Stimulated activated CD8-positive, alpha-beta memory T cell treated with anti-CD3 and anti-CD28 coated beads, Interleukin-7, amount 100 ng/mL, for 48 hours (primary cell): Measurements from ENCODE around the gene PRICKLE2.

ENCODE experiments used
- DNase-seq, 2 donors: peaks; one replicate each; pipeline ENCODE4 v3.0.0-alpha.2; 2020; ENCODE audit warnings: low read depth in 1 of 2; ENCODE audit errors: extremely low read depth in 1 of 2

Gene PRICKLE2

DNA sequence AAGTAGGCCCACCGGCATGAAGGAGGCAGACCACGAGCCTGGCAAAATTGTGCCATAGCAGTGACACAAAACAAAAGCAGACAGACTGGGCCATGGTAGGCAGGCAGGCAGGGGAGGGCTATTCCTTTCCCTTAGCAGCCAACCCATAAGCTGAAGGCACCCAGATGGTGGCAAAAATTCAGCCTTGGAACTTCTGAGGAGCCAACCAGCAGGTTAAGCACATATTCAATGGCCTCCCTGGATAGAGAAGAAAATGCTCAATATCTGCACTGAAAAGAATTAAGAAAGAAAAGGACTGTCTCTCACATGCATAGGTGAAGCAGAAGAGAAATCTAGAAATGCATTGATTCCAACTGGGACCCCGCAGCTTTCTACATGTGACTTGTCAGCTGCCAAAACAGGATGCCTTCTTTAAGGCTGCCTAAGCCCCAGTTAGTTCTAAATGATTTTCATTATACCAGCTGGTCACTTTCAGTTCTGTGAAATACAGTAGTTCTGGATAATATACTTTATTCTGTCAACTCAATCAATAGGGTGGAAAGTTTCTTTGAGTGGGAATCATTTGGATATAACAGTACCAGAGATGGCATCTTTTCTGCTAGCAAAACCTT lies 2.7 kb downstream of the PRICKLE2 start:
- DNase-seq, result no peak

DNA sequence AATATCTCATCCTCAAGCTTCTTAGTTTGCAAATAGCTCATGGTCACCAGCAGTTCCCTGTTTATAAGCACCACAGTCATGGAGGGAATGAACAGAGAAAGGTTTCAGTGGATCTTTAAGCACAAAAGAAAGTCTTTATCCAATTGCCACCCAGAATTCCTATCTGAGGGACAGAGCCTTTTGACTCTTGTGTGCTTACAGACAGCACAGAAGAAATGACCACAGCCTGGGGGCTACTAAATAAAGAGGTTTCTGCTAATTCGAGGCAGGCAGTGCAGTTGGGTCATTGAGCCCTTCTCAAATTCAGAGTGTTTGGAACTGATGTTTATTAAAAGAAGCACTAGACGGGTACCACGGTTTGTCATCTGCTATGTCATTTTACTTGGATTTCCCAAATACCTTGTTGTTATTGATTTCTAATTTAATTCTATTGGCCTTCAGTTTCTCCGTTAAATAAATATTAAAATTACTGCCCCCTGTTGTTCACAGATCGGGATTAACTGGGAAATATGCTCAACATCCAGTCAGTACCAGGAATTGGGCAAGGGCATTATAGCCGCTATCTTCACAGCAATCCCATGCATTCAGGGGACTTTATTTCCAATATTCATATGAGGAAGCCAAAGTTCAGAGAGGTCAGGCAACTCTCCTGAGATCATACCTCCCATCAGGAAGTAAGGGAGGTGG lies 3.6 kb downstream of the PRICKLE2 start:
- no peak for DNase-seq

DNA sequence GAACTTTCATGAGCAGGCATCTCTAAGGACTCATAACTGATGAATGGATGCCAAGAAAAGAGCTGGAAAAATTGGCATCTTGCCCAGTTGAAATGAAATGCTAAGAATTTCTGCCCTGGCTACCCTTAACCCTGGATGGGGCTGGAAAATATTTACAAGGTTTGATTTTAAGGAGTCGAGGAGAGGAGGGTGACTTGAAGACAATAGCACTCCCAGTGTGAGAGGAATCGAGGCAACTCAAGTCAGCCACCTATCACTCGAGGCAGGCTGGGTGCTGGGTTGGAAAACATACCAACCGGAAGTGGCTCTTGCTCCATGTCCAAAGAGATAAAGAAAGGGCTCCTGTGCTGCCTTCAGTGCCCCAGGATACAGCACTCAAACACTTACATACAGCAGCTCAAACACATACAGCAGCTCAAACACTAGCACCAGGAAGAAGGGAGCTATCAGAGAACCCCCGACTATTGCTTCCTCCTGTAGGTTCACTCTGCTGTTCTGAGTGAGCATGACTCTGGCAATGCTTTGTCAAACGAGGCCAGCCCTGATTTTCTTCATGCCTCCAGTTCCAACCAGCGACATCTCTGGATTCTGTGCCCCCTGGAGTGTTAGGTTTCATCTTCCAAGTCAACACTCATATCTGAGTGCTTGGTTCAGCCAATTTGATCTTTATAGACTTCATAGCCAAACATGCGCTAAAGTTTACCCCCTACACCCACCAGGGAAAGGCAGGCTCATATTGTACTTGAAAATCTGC lies 4.9 kb downstream of the PRICKLE2 start:
- no peak for DNase-seq

DNA sequence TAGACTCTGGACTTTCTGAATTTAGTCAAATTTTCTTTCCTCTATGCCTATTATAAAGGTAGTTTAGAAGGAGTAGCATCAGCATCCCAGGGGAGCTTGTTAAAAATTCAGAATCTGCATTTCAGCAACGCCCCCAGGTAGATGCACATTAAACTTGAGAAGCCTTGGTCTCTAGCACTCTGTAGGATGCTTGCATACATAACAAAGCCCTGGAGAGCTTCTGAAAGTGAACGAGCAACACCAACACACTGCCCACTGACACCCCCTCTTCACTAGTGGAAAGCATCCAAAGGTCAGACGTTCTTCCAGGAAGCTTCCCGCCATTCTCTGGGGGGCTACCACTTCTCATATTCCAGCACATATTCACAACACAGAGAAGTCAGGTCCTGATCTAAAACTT lies 6.5 kb downstream of the PRICKLE2 start:
- no peak for DNase-seq

DNA sequence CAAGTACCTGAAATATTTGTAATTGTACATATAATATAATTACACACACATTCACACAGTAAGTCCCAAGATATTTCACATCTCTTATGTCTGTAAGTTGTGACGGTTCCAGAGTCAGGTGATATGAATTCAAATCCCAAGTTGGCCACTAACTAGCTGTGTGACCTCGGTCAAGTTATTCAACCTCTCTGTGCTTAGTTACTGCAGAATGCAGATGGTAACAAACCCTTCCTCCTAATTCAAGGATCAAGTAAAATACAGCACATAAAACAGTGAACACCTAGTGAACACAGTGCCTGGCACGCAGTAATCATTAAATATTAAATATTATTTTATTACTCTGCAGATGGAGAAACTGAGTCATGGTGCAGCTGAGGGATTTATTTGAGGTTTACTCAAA lies 6.9 kb downstream of the PRICKLE2 start:
- DNase-seq, result no peak

DNA sequence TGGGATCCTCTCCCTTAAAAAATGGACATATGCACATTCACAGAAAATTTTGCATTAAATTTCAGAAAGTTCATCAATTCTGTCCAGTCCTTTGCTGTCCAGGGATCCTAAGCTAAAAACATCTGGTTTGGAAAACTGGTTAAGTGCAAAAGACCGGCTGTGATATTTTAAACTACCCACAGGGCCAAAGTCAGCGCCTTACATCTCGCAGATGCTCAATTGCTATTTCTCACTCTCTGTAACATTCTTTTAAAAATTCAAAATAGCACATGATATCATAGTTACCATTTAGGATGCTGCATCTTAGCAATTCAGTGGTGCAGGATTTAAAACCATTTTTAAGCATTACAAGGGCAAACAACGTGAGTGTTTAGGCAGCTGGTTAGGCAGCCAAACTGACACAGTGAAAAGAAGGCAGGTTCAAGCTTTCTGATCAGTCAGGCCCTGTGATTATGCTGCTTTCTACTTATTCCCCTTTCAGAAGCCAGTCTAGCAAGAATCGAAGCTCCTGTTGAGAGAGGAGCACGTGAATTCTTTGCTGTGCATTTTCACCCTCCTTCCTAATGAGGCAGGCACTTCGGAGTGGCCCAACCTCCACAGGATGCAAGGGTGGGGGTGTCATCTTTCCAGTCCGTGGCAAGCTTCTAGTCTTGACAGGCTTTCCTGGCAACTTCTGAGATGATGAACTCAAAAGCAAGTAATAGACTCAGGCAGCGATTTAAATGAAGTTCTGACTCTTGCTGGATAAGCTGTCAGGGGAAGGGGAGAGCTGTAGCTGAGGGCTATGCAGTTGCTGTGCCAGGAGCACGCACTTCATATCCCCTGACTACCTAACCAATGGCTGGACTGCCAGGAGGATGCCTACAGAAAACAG lies 8.8 kb downstream of the PRICKLE2 start:
- DNase-seq, result no peak

DNA sequence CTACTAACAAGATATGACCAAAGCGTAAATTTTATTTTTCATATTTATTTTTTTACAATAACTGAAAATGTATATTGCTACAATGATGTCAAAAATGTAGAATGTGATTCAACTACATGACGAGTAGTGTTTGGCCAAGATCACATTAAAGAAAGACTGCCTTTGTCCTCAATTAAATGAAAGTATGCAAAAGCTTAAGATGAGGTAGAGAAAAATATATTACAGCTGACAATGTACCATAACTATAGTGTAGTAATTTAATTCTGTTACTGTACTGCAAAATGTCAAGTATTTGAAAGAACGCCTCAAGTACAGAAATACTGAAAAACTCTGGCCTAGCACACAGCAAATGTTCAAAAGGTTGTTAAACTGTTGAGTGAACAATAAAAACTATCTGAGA lies 9.7 kb downstream of the PRICKLE2 start:
- no peak for DNase-seq

DNA sequence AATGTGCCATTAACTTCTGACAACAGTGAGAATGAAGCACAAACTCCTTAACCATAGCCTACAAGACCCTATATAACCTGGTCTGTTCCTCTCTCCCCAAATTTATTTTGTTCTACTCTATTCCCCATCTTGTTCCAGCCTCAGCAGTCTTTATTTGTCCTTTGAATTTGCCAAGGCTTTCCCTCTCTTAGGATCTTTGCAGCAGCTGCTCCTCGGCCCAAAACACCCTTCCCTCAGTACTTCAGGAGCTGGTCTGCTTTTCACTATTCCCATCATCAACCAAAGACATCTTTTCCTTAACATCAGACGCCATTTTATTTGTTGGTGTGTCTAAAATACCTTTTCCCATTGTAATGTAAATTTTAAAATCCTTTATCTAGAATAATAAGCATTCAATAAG lies 10.2 kb downstream of the PRICKLE2 start:
- no peak for DNase-seq

DNA sequence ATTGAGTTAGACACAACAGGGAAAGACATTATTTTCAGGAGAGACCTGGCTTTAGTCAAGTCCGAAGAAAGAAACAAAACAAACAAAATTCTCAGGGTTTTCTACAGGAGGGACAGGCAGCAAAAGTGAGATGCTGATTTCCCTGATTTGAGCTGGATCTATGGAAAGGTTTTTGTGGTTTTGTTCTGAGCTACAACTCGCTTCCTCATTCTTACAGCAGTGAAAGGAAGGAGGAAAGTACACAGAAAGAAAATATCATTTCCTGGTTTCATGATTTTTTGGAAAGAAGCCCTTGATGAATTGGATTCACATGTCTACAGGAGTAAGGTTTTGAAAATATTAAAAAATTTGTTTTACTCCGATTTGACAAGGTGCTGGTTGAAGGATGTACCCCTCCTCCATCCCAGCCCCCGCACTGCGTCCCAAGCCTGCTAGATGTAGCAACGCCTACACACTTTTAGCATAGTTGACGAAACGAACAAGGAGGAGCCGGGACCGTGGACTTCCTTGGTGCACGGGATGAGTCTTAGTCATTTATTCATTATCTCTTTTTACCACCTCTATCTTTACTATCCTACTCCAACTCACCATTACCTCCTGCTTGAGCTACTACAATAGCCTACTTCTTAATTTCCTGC lies 10.8 kb downstream of the PRICKLE2 start:
- no peak for DNase-seq

DNA sequence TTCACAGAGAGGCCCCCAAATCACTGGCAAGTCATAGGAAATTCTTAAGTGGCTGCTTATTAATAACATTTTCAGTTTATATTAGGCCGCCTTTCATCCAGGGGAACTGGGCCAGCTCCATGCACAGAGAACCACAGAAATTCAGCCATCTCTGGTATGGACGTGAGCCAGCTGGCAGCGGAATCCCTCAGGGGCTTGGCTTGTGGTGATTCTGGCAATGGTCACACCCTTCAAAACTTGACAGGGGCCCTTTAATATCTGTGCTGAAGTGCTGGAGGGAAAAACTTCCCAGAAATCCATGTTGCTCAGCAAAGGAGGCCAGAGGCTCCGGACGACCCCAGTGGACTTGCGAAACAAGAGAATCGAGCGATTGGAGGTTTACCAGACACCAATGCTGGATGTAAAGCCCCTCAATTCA lies 11.3 kb downstream of the PRICKLE2 start:
- DNase-seq, result no peak

DNA sequence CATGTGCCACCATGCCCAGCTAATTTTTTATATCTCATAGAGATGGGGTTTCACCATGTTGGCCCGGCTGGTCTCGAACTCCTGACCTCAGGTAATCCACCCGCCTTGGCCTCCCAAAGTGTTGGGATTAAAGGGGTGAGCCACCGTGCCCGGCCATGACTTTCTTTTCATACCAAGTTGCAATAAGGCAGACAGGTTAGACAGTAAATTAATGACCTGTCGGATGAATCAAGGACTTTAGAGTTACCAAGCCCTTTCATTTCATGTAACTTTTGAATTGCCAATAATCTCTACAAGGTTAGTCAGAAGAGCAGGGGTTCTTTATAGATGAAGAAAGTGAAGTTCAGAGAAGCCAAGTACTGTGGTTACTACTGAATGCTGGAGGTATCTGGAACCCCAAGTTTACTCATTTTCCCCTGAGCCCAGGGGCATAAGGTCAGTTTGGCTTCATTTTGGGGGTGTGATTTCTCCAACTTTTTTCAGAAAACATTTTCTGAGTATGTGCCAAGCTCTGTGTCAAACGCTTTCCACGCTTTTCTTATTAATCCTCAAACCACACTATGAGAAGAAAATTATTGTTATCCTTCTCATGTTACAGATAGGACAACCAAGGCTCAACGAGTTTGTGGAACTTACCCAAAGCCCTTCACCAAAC lies 11.9 kb downstream of the PRICKLE2 start:
- no peak for DNase-seq

DNA sequence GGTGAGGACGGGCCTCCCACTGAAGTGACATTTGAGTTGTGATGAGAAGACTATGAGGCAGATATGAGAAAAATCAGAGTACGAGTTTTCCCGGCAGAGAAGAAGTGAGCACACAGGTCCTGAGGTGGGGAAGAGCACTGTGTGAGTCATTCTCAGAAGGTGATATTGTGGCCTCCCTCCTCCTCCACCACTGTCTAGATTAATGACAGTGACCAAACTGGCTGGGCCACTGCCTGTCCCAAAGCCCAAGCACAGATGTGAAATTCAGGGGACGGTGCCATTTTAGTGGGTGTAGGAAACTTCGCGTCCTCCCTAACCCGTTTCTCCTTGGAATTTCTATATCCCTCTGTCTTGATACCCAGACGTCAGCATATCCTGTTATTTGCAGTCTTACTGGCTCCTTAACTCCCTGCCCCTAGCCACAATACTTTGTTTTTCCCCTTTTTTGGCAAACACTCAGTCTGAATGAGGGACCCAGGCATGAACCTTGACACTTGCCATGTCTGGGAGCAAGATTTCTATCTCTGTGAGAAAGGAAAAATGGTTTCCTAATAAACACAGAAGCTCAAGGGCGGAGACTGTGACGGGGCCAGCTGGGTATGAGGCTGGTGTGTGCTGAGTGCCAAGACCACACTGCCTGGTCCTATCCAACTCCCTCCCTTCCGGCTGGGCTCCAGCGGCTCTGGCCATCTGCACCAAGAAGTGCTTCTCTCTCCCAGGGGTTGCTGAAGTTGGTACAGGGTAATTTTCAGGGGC lies 15.2 kb downstream of the PRICKLE2 start:
- DNase-seq, result no peak

DNA sequence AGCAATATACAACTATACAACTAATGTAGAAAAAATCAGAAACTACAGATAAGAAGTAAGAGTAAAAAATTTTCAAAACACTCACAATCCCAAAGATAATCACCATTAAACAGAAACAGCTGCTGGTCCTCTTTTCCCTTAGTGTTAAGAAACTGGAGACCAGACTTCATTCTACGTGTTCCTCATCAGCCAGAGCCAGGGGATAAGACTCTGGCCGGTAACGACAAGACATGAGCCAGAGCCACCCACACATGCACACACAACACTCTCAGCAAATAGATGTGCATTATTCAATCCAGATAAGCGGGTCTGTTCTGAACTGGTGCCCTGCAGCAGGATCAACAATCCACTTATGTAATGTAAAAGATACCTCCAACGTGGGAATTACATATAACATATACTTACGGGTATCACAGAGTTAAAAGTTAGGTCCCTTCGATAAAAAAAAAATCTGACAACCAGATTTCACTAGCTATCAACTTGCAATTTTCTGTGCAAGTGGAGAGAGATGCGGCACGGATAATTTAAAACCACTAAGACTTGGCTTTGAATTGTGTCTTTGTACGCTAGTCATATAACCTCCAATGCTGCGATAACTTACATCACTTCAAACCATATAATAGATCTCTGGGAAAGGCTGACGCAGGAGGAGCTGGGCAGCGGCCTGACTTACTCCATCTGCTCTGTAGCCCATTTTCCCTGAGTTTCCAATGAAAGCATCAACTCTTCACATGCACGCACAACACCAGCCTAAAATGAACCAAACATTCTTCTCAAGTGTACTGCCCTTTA lies 17.8 kb downstream of the PRICKLE2 start:
- no peak for DNase-seq

DNA sequence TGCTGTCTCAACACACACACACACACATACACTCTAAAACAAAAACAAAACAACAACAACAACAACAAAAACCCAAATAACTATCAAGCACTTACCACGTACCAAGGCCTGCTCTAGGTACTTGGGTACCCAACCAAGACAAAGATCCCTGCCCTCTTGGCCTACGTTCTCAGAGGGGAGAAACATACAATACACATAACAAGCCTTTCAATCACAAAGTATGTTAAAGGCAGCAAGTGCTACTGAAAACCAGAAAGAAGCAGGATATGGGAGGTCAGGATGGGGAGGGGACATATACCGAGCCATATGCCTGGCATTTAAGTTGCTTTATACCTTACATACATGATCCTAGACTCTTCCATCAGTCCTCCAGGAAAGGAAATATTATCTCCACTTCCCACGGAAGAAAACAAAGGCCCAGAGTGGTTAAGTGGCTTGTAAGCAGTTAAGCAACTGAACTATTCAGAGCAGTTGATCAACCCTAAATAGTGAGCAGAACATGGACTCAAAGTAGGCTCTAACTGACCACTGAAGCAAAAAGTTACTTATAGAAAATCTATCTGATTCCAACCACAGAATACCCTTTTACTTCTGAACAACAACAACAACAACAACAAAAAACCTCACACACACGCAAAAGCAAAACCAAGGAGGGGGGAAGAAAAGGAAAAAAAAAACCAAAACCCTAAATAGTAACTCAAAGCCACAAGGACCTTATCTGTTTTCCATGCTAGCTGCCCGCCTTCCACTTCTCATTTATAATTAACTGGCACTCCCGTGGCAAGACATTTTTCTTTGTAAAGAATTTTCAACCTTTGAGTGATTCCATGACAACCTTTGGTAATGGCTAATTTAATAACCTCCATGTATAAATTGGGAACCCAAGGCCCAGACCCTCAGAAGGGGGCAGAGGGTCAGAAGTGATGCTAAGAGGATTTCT lies 21.0 kb downstream of the PRICKLE2 start:
- DNase-seq, result no peak

DNA sequence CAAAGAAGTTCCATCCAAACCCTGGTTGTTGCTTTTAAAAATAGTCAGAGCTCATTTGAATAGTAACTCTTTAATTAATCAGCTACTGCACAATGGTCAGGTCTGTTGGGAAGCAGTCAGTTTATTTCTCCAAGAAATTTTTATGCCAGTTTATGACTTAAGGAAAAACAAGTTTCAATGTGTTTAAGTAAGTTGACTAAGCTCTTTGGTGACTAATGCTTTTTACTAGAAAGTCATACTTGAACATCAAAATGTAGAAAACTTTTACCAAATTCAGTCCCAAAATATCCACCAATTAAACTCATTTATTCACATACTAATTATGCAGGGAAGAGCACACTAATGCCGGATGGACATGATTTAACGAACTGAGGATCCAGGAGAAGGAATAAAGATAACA lies 22.1 kb downstream of the PRICKLE2 start:
- no peak for DNase-seq

DNA sequence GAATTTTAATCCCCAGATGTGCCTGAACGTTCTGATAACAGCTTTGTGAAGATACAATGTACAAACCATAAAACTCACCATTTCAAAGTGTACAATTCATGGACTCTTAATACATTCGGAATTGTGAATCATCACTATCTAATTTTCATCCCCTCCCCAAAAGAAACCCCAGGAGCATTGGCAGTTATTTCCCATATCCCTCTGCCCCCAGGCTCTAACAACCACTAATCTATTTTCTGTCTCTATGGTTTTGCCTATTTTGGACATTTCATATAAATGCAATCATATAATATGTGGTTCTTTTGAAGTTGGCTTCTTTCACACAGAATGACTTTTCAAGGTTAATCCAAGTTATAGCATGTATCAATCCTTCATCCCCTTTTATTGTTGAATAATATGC lies 25.3 kb downstream of the PRICKLE2 start:
- DNase-seq, result no peak

DNA sequence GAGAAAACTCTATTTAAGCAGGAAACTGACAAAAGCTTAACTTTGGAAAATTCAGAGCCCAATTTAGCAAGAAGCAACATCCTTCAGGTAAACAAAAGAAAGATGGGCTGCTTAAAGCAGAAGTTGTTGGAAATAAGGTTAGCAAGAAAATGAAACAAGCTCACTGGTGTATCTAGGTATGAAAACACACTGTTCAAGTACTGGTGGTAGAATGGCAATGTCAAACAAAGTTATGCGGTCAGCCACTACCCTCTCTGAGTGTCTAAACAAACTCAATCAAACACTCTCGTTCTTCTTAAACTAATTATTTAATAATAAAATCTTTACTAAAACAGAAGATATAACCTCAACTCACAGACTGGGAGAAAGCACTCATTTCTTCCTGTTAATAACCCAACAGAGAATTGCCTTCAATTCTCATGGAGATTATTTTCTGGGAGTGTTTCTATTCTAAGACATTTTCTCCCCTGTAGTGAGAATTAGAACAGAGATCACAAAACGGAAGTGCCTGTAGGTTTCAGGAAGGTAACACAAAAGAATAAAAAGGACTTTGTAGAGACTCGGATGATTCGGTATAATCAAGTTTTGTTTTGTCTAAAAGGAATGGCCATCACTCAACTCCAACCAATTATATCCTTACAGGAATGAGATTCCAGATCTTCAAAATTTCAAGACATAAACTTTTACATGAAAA lies 28.9 kb downstream of the PRICKLE2 start:
- DNase-seq, result no peak
